HG03565 (cell line): ENCODE data around the gene POT1.
"Not testable (repeated sequence)": the region's sequence is repeated elsewhere in the genome, so short reads cannot be mapped to it uniquely, and the experiment has no call there.

ENCODE experiments used
- ATAC-seq: cut with Tn5 transposase; IDR thresholded peaks from one replicate; pipeline ENCODE4 v1.9.1; 2021; ENCODE audit warnings: mild to moderate bottlenecking, moderate library complexity; ENCODE audit not compliant: unreplicated experiment

POT1 gene, protein sequence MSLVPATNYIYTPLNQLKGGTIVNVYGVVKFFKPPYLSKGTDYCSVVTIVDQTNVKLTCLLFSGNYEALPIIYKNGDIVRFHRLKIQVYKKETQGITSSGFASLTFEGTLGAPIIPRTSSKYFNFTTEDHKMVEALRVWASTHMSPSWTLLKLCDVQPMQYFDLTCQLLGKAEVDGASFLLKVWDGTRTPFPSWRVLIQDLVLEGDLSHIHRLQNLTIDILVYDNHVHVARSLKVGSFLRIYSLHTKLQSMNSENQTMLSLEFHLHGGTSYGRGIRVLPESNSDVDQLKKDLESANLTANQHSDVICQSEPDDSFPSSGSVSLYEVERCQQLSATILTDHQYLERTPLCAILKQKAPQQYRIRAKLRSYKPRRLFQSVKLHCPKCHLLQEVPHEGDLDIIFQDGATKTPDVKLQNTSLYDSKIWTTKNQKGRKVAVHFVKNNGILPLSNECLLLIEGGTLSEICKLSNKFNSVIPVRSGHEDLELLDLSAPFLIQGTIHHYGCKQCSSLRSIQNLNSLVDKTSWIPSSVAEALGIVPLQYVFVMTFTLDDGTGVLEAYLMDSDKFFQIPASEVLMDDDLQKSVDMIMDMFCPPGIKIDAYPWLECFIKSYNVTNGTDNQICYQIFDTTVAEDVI

DNA sequence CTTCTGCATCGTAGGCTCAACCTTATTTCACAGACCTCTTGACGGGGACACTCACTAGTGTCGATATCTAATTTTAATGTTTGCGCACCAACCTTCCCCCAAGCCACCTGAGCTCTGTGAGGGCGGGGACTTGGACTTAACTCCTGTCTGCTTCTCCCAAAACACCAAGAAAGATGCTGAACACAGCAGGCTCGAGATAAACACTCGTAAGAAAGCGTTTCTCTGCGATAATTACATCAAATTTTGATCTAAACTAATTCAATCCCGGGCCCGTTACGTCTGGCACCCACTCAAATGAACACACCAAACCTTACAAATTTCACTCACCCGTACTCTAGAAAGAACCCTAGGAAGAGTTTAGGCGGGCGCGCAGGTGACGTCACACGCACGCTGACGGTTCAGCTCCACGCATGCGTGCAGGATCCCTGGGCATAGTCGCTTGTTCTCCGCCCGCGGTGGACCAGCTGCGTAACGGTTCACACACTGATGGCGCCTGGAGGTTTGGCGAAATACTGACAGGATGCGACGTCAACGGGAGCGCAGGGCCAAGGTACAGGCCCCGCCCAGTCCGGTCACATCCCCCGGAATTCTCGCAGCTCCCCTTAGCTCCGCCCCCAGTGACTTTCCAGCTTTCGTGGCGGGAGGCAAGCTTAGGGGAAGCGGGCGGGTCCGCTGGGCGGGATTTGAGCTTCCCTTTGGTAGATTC is at the start of gene POT1:
Gene POT1, minus strand, starts transcription at position 359 of the 706 bp plus-strand sequence. CDS start 32,652 bp downstream, outside the sequence.
- ATAC-seq = peak; percentile 99

DNA sequence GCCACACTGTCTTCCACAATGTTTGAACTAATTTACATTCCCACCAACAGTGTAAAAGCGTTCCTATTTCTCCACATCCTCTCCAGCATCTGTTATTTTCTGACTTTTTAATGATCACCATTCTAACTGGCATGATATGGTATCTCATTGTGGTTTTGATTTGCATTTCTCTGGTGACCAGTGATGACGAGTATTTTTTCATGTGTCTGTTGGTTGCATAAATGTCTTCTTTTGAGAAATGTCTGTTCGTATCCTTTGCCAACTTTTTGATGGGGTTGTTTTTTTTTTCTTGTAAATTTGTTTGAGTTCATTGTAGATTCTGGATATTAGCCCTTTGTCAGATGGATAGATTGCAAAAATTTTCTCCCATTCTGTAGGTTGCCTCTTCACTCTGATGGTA is 45.5 kb upstream of the POT1 start:
- not testable (repeated sequence) for ATAC-seq

DNA sequence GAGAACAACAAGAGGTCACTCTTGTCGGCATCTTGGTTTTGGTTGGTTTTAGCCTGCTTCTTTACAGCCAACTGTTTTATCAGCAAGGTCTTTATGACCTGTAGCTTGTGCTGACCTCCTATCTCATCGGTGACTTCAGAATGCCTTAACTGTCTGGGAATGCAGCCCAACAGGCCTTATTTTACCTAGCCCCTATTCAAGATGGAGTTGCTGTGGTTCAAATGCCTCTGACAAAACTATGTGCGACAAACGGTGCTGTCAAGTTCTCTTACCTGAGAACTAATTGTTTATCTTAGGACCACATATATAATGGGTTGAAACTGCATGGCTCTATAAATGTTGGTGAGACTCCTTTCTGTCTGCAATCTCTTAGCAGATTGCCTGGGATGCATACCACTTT is 35.9 kb upstream of the POT1 start:
- no peak for ATAC-seq

DNA sequence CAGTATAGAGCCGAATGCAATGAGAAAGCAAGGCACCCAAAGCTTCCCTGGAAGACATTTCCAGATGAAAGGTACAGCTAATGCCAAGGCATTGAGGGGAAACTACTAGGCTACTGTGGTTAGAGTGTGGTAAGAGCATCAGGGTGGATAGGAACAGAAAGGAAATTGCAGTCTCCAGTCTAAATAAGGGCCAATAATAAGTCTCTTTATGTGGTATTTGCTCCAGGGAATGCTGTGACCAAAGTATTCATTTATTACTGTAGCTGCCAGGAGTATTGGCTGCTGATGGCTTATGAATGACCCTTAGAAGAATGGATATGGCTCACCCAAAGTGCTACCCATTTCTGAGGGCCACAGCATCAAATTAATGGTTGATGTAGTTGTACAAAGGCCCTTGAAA is 30.1 kb upstream of the POT1 start:
- ATAC-seq = no peak

DNA sequence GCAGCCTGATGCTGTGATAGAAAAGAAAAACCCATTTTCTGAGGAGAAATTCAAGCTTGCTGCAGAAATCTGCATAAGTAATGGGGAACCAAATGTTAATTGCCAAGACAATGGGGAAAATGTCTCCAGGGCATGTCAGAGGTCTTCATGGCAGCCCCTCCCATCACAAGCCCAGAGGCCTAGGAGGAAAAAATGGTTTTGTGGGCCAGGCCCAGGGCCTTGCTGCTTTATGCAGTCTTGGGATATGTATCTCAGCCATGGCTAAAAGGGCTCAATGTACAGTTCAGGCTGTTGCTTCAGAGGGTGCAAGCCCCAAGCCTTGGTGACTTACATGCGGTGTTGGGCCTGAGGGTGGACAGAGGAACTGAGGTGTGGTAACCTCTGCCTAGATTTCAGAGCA is 28.3 kb upstream of the POT1 start:
- not testable (repeated sequence) for ATAC-seq

DNA sequence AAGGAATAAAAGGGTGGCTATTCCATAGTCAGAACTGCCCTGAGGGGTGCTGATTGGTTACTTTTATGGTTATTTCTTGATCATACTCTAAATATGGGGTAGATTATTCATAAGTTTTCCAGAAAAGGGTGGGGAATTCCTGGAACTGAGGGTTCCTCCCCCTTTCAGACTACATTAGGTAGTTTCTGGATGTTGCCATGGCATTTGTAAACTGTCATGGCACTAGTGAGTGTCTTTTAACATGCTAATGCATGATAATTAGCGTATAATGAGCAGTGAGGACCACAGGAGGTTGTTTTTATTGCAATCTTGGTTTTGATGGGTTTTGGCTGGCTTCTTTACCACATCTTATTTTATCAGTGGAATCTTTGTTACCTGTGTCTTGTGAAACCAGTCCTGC is 26.5 kb upstream of the POT1 start:
- ATAC-seq = no peak

DNA sequence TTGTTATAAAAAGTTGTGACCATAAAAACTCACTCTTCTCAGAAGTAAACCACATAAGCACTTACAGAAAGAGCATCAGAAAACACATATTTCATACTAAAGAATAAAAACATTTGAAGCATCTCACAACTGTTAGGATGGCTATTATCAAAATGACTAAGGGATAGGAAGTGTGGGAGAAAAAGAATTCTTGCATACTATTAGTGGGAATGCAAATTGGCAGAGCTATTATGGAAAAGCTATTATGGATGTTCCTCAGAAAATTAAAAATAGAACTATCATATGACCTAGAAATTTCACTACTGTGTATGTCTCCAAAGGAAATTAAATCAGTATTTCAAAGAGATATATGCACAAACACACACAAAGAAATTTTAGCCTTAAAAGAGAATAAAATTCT is 25.2 kb upstream of the POT1 start:
- no peak for ATAC-seq

DNA sequence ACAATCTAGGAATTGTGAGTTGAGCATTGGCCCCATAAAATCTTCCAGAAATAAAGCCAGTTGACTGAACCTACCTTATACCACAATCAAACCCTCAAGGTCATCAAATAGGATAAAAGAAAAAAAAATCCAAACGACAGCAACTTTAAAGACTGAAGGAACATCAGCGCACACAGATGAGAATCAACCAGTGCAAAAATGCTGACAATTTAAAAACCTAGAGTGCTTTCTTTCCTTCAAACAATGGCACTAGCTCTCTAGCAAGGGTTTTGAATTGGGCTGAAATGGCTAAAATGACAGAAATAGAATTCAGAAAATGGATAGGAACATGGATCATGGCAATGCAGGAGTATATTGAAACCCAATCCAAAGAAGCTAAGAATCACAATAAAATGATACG is 16.1 kb upstream of the POT1 start:
- ATAC-seq = no peak

DNA sequence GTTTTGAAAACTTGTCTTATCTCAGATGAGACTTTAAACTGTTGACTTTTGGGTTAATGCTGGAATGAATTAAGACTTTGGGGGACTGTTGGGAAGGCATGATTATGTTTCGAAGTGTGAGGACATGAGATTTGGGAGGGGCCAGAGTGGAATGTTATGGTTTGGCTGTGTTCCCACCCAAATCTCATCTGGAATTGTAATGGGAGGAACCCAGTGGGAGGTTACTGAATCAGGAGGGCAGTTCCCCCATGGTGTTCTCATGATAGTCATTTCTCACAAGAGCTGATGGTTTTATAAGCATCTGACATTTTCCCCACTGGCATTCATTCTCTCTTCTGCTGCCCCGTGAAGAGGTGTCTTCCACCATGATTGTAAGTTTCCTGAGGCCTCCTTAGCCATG is 13.8 kb upstream of the POT1 start:
- ATAC-seq = no peak

DNA sequence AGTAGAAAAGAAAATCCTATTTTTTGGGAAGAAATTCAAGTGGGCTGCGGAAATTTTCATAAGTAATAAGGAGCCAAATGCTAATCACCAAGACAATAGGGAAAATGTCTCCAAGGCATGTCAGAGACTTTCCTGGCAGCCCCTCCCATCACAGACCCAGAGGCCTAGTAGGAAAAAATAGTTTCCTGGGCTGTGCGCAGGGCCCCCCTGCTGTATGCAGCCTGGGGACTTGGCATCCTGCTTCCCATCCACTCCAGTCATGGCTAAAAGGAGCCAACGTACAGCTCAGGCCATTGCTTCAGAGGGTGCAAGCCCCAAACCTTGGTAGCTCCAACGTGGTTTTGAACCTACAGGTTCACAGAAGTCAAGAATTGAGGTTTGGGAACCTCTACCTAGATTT is 12.8 kb upstream of the POT1 start:
- no peak for ATAC-seq

DNA sequence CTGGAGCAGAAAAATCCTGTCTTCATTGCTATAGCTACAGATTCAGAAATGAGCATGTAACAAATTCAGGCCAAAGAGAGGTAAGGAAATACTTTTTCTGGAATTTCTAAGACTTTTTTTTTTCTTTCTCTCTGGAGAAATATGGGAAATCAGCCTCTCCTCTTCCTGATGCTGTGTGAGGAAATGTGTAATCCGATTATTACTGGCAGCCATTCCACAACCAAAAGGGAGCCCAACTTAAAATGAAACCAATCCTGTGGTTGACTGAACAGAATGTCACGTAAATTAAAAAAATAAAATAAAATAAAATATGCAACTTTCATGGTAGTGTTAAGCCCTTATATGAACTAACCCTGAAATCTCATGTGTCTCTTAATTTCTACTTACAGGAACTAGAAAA is 10.7 kb upstream of the POT1 start:
- ATAC-seq = no peak

DNA sequence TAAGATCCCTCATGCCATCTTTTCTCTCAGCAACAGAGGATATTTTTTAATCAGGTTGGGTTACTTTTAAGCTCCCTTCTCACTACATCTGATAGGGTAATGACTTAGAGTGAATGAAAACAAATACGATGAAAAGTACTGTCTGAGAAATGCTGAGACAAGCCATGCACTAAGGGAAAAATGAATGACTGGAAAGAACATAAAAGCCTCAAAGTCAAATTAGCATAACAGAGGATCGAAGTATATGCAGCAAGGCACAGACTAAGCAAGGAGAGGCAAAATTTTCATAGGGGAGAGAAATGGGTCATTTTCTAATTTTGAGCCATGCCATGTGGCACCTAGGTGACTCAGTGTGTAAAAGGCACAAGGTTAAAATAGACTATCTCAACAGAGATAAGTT is 8.5 kb upstream of the POT1 start:
- ATAC-seq = no peak

DNA sequence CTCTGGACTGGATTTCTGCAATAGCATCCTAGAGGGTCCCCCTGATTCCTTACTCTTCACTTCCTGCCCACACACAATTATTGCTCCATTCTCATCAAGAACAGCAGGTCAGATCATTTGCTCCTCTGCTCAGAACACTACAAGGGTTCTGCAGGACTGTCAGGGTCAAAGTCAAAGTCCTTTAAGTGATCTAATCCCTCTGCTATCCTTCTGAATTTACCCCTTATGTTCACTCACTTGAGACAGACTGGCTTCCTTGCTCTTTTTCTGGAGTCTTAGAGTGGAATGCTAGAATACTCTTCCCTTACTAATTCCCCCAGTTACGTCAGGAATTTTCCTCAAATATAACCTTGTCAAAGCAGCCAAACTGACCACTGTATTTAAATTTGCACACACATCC is 7.5 kb upstream of the POT1 start:
- no peak for ATAC-seq

DNA sequence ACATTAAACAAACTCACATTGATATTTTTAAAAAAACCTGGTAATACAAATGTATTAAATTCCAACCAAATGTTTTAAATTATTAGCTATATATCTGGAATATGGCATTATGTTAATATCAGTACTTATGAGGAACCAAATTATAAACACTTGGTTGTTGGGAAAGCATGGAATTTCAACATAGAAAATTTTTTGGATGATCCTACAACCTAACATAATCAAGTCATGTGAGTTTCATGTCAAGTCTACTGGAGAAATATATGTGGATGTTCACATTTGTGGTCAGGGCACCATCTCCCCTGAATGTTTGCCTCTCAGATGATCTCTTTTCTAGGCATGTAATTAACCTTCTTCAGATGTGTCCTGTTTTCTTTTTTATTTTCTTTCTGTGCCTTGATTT is 5.2 kb upstream of the POT1 start:
- no peak for ATAC-seq

DNA sequence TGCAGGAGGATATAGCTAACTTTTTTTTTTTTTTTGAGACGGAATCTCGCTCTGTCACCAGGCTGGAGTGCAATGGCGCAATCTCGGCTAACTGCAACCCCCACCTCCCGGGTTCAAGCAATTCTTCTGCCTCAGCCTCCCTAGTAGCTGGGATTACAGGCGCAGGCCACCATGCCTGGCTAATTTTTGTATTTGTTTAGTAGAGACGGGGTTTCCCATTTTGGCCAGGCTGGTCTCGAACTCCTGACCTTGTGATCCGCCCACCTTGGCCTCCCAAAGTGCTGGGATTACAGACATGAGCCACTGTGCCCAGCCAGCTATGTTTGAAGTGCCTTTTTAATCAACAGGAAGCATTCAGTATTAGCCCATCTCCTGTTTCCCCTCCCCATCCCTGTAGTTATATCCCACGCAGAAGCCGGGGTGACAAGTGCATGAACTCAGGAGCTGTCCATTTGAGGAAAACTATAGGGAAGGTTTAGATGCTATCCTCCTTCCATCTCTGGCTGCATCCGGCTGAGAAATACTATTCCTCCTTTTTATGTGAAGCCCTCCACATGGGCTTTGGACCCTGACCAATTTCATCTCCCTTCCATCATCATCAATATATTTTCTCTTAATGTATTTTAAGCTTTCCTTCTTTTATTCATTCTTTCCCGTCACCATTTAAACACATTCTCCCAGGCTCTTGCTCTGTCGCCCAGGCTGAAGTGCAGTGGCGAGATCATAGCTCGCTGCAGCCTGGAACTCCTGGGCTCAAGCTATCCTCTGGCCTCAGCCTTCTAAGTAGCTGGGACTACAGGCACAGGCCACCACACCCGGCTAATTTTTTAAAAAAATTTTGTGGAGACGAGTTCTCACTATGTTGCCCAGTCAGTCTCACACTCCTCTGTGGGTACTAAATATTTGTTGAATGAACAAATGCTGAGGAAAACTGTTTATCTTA is 1.3 kb upstream of the POT1 start:
- ATAC-seq = no peak

DNA sequence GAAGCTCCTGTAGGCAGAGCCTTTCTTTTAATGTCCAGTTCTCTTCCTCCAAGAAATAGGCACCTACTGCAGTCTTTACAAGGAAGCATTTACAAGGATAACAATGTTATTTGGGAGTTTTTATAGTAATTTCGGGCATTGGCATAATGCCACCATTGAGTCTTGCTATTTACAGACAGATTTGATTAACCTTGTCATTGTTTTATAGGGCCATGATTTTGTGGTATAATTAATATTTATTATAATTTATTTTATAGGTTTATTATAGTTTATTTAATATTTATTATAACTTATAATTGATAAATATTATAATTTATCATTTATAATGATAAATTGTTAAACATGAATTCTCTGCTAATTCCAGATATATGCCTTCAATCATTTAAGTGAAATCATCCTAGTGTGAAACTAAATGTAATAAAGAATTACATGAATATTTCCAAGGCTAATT is 573 bp upstream of the POT1 start:
- no peak for ATAC-seq

DNA sequence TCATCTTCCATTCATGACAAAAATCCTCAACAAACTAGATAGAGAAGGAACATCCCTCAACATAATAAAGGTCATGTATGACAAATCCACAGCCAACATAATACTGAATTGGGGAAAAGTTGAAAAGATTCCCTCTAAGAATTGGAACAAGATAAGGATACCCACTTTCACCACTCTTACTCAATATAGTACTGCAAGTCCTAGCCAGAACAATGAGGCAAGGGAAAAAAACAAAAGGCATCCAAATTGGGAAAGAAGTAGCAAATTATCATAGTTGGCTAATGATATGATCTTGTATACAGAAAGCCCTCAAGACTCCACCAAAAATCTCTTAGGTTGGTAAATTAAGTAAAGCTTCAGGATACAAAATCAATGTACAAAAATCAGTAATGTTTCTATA is 4.7 kb downstream of the POT1 start:
- ATAC-seq = no peak

DNA sequence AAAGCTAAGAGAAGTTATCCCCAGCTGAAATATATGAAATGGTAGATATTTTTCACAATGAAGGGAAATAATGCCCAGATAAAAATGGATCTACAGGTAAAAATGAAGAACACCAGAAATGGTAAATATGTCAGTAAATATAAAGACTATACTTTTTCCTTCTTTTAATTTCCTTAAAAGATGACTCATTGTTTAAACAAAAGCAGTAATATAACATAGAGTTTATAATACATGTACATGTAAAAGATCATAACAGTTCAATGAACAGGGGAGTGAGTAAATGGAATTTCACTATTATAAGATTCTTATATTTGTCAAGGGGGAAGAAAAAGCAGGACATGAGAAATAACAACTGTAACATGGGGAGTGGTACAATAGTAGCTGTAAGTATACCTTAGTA is 7.4 kb downstream of the POT1 start:
- no peak for ATAC-seq

DNA sequence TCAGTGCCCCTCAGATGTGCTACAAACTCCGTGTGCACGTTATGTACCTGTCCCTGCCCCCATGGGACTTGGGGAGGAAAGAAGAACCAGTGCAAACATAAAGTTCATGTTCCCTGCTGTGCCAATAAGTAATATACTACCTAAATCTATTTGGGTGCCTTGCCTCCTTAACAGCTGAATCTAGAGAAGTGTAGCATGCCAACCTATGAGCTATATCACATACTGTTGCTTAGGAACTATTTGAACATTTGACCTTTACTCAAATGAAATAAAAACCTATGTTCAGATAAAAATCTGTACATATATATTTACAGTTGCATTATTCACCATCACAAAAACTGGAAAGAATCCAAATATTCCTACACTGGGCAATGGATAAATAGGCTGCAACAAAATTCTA is 9.8 kb downstream of the POT1 start:
- no peak for ATAC-seq

DNA sequence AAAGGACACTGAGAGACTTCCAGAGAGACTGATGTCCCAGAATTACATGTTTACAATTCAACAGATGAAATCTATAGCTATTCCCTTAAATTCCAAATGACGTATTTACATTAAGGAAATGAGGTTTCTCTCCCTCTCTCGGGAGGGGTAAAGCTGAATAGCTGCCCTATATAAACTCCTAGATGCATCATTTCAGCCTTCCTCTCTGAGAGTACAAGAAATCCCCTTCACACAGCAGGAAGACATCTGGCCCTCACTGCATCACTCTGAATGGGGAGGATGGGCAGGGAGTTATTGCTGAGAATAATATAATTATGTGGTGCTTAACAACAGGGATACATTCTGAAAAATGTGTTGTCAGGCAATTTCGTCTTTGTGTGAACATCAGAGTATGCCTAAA is 11.0 kb downstream of the POT1 start:
- ATAC-seq = peak; percentile 74

DNA sequence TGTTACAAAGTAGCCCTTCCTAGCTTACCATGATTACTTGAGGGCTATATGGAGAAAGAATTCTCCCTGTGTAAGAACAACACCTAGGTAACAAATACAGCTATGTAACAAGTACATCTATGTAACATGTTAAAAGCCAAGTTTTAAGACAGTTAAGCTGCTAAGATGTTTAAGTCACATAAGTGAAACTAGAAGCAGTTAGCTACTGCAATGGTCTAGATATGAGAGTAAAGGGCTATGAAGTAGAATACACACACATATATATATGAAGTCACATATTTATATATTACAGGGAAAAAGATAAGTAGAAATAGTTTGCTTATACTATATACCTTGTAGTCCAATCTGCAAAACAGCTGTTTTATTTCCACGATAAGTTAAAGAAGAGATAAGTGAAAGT is 14.4 kb downstream of the POT1 start:
- peak; percentile 48 for ATAC-seq
